Panc1 (cell line): ENCODE results near the gene TMEM51. TPM values are rescaled to one million over a fixed set of nuclear protein-coding genes. Genes with fewer than 3 reads are reported as not detected.

Experiments used
- ATAC-seq: fragments of 200-7000 bp; cut with Tn5 transposase; 2 replicates; pipeline ENCODE4 v1.9.1; 2020; ENCODE audit warnings: mild to moderate bottlenecking, moderate library complexity
- BruUV-seq: library from RNA; stranded (reverse); fragments of 400-500 nt; replicated peaks from 2 replicates; lab custom pipeline; 2021; lab: Mats Ljungman, UMichigan
- CTCF ChIA-PET: fragments of 300-600 bp; sonication (Branson Sonifier 250); formaldehyde crosslinking; loops from one replicate; lab custom pipeline; 2022; ENCODE audit warnings: antibody characterized with exemption; lab: Charles Lee
- POLR2A ChIA-PET: fragments of 300-600 bp; sonication (Branson Sonifier 250); formaldehyde crosslinking; loops from one replicate; lab custom pipeline; 2022; ENCODE audit warnings: antibody characterized with exemption; lab: Charles Lee
- DNase-seq: peaks from one replicate; pipeline ENCODE4 v3.0.0-alpha.2; 2010; ENCODE audit warnings: low read depth, low spot score
- H3K27ac ChIP-seq: 2 replicates; pipeline ENCODE4 v1.5.1; 2011; ENCODE audit warnings: mild to moderate bottlenecking, low read length, inconsistent platforms
- H3K27me3 ChIP-seq: fragments of 200-500 bp; sonication (Bioruptor generic); 2 replicates; pipeline ENCODE4 v1.6.0; 2014; ENCODE audit warnings: low read length, inconsistent platforms; ENCODE audit not compliant: control insufficient read depth, insufficient read depth
- H3K36me3 ChIP-seq: fragments of 200-500 bp; sonication (Bioruptor generic); 2 replicates; pipeline ENCODE4 v1.5.1; 2014; ENCODE audit warnings: inconsistent platforms, mild to moderate bottlenecking, low read length, moderate library complexity; ENCODE audit not compliant: control insufficient read depth, insufficient read depth
- H3K4me1 ChIP-seq: 2 replicates; pipeline ENCODE4 v1.5.1; 2011; ENCODE audit warnings: inconsistent platforms, mild to moderate bottlenecking, low read length, moderate library complexity; ENCODE audit not compliant: control insufficient read depth, insufficient read depth
- H3K4me3 ChIP-seq, 2 experiments: 2 replicates each; pipeline ENCODE4 v1.5.1; 2011 to 2012; ENCODE audit warnings: low read depth in 2 of 2, low read length in 2 of 2, mild to moderate bottlenecking in 2 of 2, inconsistent platforms in 1 of 2, moderate library complexity in 1 of 2
- H3K9me3 ChIP-seq: fragments of 200-500 bp; sonication (Bioruptor generic); 2 replicates; pipeline ENCODE4 v1.5.1; 2014; ENCODE audit warnings: low read depth, mild to moderate bottlenecking, inconsistent platforms, low read length, moderate library complexity; ENCODE audit not compliant: control insufficient read depth, insufficient read depth
- CTCF ChIP-seq: fragments of 450-650 bp; IDR thresholded peaks from 2 replicates; pipeline ENCODE4 v1.5.1; 2017; ENCODE audit warnings: mild to moderate bottlenecking
- POLR2AphosphoS5 ChIP-seq: IDR thresholded peaks from 2 replicates; pipeline ENCODE4 v1.6.1; 2012; ENCODE audit warnings: mild to moderate bottlenecking, low read depth, low read length, moderate library complexity
- REST ChIP-seq, 2 experiments: IDR thresholded peaks; 2 replicates each; pipeline ENCODE4 v1.6.1; 2011 to 2012; ENCODE audit warnings: low read depth in 2 of 2, control low read depth in 1 of 2, low read length in 1 of 2, mild to moderate bottlenecking in 1 of 2, moderate library complexity in 1 of 2; ENCODE audit not compliant: insufficient read depth in 1 of 2
- SIN3A ChIP-seq: IDR thresholded peaks from 2 replicates; pipeline ENCODE4 v1.6.1; 2012; ENCODE audit warnings: low read depth, mild to moderate bottlenecking, low read length, moderate library complexity, borderline replicate concordance; ENCODE audit not compliant: insufficient read depth
- TCF7L2 ChIP-seq: IDR thresholded peaks from 2 replicates; pipeline ENCODE4 v1.6.1; 2011; ENCODE audit warnings: mild to moderate bottlenecking, low read depth, low read length, inconsistent platforms
- in situ Hi-C: cut with HindIII; loops from 2 replicates; pipeline ENCODE4 v1.10.0; 2016; ENCODE audit warnings: low sequenced_read_pairs, low pct_unique_long_range_greater_than_20kb
- intact Hi-C: fragments of 100-400 bp; cut with micrococcal nuclease; formaldehyde crosslinking; loops from one replicate; pipeline ENCODE4 v1.10.0; 2022; ENCODE audit not compliant: unreplicated experiment
- total RNA-seq: library from RNA; stranded (reverse); gene quantifications from one replicate; pipeline ENCODE4 v1.2.1, GENCODE V29; 2021; ENCODE audit not compliant: unreplicated experiment

Gene TMEM51
- total RNA-seq, 1 experiment from 2014 or later, result 25.8 TPM

- Histone ChIP-seq H3K9me3 (peaks cover 4% of the 10 kb centered on the region; the same call in 1 of the 2 replicates), H3K4me1 (0 out of 2 replicates have a peak, but pooled peaks cover 3% of the 10 kb centered on the region), H3K27me3 (peaks cover 2% of the 10 kb centered on the region), H3K36me3 (no peaks in the 10 kb centered on the region), H3K4me3 (no peak overlapping the region), H3K27ac (no peak overlapping the region)
- intact Hi-C loops, result no loop called here
- POLR2A ChIA-PET, result no interaction called here
- ATAC-seq (no peak), DNase-seq (no peak)
- no peak for TF ChIP-seq TCF7L2
- no peak for TF ChIP-seq REST (IDR thresholded peaks at IDR 0.05; ENCODE audit: insufficient read depth in 1 of 2, low read depth in 2 of 2, low read length in 1 of 2)
- TF ChIP-seq POLR2AphosphoS5, result no peak
- no peak for TF ChIP-seq CTCF
- TF ChIP-seq SIN3A, result no peak
- CTCF ChIA-PET, result no interaction called here
- in situ Hi-C loops, result no loop called here
- BruUV-seq, result no TSS peak
These were observed 48.8 kb upstream of the TMEM51 start for GRCh38 chr1:15104768-15105167.

GRCh38 chr1:15106608-15107007, 46.9 kb upstream of the TMEM51 start:
- H3K4me3 ChIP-seq, result no peak overlapping the region
- H3K9me3 ChIP-seq, result peaks cover 4% of the 10 kb centered on the region; the same call in 1 of the 2 replicates
- no peaks in the 10 kb centered on the region for H3K4me1 ChIP-seq
- in situ Hi-C loops, result no loop called here
- ChIA-PET CTCF (no interaction called here), POLR2A (no interaction called here)
- DNase-seq, result no peak
- ATAC-seq, result no peak
- peaks cover 2% of the 10 kb centered on the region; the same call in 1 of the 2 replicates for H3K27me3 ChIP-seq
- BruUV-seq, result no TSS peak
- TF ChIP-seq SIN3A (no peak), REST (IDR thresholded peaks at IDR 0.05; ENCODE audit: insufficient read depth in 1 of 2, low read depth in 2 of 2, low read length in 1 of 2) (no peak), TCF7L2 (no peak), CTCF (no peak), POLR2AphosphoS5 (no peak)
- intact Hi-C loops, result no loop called here
- H3K27ac ChIP-seq, result no peak overlapping the region
- H3K36me3 ChIP-seq, result no peaks in the 10 kb centered on the region
